Stimulated activated CD4-positive, alpha-beta T cell treated with anti-CD3 and anti-CD28 coated beads, Interleukin-4, amount 100 ng/mL, for 24 hours (primary cell): ENCODE data around the gene INSR.

Experiments
- DNase-seq: peaks from one replicate; pipeline ENCODE4 v3.0.0-alpha.2; 2020

Gene INSR

DNA sequence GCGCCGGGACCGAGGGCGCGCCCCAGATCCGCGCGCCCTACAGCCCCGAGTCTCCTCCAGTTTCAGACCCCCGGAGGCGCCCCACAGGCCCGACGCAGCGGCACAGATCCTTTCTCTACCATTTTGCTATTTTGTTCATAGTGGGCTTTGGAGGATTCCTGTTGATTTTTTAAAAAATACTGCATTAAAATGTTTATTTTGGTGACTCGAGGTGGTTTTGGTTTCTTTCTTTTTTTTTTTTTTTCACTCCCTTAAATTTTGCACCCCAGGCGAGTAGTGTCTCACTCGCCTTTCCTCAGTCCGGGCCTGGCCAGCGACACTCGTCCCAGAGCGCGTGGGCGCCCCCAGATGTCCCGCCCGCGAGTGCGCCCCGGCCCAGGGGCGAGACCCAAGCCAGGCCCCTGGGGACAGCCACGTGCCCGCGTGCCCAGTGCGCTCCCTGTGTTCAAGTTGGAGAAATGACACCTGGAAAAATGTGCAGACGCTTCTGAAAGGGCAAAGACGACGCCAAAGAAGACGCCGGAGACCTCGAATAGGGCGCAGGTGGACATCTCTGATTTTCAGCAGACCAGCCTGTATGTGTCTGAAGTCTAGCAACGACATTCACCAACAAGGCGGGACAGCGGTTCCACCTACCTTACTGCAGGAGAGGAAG, 471 bp upstream of the INSR start:
- peak; percentile 7 for DNase-seq

DNA sequence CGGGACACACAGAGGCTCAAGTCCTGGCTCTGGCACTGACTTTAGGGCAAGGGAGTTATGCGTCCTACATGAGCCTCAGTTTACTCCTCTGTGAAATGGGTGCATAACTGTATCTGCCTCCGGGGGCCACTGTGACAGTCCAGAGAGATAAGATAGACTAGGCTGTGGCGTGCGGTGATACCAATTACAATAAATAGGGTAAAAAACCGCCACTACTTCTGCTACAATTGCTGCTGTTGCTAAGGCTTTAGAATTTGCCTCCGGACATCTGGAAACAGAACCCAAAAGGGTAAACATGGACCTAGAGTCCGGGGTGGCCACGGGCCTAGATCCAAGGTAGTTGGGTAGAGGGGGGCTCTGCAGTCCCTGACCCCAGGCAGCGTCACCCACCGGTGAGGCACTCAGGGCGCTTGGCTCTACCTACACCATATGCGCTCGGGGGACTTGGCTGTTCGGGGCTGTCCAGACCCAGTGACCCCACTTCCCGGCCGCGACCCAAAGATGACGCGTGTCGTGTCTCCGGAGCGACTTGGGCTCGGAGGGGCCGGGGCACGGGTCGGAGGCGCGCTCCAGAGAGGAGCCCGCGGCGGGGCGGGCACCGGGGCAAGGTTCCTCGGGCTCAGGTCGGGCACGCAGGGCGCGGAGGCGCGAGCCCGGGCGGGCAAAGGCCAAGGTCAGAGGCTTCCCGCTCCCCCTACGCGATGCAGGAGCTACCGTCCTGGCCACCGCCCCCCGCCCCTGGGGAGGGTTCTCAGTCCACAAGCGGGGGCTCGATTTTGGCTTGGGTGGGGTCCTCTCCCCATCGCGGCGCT, 1.1 kb downstream of the INSR start:
- no peak for DNase-seq

DNA sequence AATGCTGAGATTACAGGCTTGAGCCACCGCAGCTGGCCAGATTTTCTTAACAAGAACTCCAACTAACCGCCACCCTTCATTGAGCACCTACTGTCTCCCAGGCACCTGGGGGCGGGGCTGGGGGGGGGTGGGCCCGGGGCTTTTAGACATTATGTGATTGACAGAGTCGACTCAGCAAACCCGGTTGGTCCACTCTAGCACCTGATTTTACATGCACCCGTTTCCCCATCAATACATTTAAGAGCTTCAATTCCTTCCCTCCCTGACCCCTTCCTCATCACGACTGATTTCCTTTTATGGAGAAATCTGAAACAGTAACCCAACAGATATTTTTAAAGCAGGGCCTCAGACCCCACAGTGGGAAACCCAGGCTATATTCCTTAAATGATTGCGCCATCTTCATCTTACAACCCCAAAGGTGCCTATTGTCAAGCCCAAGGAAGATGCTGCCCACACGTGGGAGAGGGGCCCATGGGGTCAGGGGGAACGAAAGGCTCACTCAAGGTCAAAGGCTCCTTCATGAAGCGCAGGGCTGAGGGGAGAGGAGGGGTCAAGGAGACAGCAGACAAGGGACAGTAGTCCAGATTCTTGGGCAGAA, 1.8 kb downstream of the INSR start:
- DNase-seq, result no peak

DNA sequence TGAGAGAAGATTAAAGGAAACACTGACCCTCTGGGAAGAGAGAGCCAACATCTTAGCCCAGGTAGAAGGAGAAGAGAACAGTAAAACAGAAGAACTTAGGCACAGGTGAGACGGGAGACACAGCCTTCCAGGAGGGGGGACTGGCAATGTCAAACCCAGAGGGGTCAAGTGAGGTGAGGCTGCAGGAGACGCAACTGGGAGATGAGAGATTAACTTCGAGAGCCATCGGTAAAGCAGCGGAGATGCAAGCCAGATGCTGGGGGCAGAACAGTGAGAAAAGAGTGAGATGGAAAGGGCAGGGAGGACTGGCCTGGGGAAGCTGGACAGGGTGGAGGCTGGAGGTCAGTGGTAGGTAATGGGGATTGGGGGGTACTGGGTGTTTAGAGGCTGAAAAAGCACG, 5.2 kb downstream of the INSR start:
- DNase-seq, result no peak

DNA sequence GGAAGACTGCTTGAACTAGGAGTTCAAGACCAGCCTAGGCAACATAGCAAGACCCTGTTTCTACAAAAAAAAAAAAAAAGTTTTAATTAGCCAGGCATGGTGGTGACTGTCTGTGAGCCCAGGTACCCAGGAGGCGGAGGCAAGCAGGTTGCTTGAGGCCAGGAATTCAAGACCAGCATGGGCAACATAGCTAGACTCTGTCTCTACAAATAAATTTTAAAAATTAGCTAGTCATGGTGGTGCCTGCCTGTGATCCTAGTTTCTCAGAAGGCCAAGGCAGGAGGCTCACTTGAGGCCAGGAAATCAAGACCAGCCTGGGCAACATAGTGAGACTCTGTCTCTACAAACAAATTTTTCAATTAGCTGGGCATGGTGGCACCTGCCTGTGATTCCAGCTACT, 6.1 kb downstream of the INSR start:
- DNase-seq, result no peak

DNA sequence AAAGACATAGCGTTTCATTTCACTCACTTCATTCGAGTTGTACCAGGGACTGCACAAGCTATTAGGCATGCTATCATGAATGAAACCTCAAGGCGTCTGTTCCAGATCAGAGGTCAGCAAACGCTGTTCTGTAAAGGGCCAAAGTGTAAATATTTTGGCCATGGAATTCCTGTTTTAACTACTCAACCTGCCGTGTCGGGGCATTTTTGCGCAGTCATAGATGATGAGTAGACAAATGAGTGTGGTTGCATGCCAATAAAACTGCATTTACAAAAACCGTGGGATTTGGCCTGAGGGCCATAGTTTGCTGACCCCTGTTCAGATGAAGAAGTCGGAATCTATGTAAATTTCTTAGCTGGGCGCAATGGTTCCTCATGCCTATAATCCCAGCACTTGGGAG, 6.5 kb downstream of the INSR start:
- DNase-seq, result no peak

DNA sequence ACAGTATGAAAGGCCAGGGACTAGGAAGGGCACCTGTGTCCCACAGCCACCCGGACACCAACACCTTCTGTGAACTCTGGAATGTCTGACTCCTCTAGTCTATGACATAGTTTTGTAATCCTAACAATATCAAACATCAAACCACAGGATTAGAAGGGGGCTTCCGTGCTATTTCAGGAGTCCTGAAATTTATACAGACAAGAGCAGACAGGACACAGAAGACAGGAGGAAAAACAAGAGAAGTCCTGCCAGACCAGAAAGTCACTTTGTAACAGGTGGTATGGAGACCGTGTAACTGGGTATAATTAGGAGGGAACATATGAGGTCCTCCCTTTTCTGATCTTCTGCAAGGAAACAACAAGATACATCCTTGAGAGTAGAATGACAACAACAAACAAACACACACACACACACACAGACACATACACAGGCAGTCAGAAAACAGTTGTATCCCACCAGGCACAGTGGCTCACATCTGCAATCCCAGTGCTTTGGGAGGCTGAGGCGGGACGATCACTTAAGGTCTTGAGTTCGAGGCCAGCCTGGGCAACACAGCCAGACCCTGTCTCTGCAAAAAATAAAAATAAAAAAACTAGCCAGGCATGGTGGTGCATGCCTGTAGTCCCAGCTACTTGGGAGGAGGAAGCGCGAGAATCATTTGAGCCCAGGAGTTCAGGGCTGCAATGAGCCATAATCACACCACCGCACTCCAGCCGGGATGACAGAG, 13.1 kb downstream of the INSR start:
- no peak for DNase-seq

DNA sequence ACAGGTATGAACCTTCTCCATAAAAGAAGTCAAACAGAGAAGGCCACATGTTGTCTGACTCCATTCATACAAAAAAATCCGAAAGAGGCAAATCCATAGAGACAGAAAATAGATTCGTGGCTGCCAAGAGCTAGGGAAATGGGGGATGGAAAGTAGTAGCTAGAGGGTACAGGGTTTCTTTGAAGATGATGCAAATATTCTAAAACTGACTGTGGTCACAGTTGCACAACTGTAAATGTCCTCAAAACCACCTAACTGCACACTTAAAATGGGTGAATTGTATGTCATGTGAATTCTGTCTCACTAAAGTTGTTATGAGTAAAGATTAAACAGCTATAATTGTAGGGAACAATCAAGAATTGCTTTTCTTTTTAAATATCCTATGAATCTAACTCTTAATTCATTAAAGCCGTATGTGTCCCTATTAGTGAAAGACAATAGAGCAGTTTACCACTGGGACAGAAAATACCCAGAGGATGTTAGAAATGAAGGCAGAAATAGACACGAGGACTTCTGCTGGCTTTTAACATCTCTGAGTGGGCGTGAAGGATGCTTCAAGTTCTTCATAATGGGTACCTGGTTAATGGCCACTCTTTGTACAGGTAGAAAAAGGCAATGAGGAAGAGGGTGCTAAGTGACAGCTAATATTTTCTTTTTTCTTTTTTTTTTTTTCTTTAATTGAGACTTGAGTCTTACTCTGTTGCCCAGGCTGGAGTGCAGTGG, 21.2 kb downstream of the INSR start:
- no peak for DNase-seq

DNA sequence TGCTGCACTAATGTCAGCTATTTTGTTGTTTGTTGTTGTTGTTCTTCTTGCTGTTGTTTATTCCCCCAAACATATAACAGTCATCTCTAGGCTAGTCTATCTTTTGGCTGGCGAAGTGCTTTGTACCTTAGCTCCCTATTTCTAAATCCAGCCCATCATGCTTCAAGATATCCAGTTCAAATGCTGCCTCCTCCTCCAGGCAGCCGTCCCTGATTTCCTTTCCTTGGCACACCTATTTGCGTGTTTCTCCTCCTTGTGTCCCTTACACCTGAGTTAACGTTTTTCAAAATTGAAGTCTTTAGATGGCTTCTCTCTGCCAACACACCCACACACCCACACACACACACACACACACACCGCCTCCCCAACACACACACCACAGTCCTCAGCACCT, 25.5 kb downstream of the INSR start:
- DNase-seq, result no peak

DNA sequence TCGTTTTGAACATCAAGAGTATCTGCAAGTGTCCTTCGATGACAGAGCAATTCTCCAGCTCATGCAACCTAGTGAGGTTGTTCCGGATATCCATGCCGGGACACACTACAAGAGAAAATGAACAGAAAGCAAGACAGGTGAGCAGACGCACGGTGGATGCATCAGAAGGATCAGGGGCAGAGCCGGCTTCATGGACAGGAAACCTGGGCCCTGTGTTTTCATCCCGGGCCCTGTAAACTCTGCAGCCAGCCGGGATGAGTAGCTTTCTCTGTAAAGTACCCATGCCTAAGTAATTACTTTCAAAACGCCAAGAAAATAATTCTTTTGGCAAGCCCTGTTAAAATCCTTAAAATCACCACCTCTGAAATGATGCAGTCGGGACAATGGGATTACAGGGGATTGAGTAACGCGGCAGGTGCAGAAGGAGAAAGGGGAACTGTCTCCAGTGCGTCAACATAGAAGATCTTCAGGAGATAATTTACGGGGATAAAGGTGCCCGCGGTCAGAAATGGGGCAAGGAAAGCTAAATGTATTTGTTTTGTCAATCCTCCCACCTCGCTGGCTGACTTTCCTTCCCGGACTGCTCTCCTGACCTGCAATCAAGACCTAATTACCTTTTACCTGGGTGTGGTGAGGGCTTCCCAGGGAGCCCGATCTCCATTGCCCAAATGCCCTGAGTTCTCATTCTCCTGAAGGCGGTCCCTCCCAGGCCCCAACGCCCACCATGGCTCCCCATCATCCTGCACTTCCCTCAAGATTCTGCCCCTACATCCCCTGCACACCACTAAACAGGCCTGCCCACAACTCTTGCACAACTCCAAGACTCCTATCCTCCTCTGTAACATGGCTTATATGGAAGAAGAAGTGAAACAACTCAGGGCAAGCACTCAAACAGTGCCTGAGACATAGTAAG, 26.2 kb downstream of the INSR start:
- DNase-seq, result no peak

DNA sequence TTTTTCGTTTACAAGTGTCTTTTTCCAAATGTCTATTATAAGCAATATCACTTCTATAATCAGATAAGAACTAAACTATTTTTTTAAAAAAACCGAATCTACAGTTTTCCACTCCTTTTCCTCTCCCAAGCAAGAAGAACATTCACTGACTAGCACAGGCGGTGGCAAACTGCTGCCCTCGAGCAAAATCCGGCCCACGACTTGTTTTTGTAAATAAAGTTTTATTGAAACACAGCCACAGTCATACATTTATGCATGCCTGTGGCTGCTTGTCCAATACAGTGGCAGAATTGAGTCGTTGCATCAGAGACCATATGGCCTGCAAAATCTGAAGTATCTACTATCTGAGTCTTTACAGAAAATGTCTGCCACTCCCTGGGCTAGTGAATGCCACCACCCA, 27.4 kb downstream of the INSR start:
- DNase-seq, result no peak

DNA sequence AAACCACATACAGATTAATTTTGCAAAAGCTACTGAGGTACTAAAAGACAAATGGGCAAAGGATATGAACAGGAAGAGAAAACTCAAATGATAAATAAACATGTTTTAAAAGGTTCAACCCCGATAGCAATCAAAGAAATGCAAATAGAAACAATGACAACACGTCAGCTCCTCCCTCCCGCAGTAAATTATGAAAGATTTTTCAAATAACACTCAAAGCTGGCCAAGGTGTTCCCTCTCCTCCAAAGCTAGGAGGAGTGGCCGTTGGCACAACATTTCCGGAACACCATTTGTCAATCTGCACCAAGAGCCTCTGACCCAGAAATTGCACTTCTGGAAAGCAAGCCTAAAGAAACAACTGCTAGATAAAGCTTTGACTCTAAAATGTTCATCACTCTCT, 28.3 kb downstream of the INSR start:
- no peak for DNase-seq

DNA sequence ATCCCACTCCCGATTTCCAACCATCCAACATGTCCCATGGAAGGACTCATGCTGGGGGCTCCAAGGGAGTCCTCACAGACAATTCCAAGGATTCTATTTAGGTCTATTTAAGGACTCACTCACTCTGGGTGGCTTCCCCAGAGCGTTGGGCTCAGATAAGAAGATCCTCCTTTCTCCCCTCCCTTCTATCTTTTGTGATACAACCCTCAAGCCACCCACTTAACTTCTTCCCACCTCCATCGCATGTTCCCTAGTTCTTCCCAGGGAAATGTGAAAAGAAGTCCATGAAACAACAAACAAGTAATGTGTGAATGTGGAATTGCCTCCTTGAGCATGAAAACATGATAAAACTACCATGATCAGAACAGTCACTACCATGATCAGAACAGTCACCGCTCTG, 29.4 kb downstream of the INSR start:
- no peak for DNase-seq

DNA sequence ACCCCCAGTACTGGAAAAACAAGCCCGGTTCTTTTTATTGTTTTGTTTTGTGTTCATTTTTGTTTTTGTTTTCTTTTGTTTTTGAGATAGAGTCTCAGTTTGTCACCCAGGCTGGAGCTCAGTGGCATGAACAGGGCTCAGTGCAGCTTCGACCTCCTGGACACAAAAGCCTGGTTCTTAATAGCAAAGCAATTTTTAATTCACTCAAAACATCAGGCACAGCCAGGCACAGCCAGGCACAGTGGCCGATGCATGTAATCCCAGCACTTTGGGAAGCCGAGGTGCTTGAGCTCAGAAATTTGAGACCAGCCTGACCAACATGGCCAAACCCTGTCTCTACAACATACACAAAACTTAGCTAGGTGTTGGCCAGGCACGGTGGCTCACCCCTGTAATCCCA, 30.7 kb downstream of the INSR start:
- DNase-seq, result no peak

DNA sequence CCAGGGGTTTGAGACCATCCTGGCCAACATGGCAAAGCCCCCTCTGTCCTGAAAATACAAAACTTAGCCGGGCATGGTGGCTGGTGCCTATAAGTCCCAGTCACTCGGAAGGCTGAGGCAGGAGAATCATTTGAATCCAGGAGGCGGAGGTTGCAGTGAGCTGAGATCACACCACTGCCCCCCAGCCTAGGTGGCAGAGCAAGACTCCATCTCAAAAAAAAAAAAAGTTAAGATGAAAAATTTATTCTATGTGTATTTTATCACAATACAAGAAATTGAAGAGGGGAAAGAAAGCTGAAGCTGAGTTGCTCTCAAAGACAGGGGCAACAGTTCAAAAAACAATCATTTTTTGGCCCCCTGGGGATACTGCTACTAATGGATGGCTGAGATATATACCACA, 31.1 kb downstream of the INSR start:
- no peak for DNase-seq

DNA sequence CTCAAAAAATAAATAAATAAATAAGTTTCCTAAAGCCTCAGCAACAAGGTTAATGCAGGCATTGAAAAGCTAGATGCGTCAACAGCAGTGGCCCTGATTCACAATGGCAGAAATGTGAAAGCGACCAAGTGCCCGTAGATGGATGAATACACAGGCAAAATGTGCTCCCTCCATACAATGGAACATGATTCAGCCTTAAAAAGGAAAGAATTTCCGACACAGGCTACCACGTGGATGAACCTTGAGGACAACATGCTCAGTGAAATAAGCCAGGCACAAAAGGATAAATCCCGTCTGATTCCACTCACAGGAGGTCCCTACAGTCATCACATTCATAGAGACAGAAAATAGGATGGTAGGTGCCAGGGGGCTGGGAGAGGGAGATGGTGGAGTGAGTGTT, 31.7 kb downstream of the INSR start:
- no peak for DNase-seq

DNA sequence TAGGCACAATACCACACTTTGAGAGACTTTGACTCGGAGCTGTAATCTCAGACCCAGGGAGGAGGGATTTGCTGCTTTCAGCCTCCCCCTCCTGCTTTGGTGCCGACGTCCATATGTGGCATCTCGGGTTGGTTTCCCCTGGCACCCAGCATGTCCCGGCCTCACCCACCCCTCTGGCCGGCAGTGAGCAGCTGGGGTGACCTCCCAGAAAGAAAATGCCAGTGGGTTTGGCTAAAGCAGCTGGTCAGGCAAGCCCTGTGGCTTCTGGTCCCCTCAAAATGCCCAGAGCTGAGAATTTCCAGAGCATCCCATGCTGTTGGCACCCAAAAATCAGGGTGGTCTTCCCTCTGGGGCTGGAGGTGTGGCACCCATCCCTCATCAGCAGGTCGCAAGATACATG, 34.1 kb downstream of the INSR start:
- no peak for DNase-seq

DNA sequence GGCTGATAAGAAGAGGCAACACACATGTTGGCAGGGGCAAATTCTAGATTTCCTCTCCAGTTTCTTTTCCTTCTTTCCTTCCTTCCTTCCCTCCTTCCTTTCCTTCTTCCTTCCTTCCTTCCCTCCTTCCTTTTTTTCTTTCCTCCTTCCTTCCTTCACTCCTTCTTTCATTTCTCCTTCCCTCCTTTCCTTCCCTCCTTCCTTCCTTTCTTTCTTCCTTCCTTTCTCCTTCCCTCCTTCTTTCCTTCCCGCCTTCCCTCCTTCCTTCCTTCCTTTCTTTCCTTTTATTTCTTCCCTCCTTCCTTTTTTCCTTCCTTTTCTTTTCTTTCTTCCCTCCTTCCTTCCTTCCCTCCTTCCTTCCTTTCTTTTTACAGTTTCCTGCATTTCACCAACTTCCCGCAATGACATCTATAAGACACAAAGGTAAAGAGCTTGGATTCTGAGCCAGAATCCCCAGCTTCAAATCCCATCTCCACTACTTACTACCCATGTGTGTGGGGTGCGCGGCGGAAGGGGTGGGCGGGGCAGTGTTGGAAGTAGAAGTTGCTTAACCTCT, 35.3 kb downstream of the INSR start:
- no peak for DNase-seq

DNA sequence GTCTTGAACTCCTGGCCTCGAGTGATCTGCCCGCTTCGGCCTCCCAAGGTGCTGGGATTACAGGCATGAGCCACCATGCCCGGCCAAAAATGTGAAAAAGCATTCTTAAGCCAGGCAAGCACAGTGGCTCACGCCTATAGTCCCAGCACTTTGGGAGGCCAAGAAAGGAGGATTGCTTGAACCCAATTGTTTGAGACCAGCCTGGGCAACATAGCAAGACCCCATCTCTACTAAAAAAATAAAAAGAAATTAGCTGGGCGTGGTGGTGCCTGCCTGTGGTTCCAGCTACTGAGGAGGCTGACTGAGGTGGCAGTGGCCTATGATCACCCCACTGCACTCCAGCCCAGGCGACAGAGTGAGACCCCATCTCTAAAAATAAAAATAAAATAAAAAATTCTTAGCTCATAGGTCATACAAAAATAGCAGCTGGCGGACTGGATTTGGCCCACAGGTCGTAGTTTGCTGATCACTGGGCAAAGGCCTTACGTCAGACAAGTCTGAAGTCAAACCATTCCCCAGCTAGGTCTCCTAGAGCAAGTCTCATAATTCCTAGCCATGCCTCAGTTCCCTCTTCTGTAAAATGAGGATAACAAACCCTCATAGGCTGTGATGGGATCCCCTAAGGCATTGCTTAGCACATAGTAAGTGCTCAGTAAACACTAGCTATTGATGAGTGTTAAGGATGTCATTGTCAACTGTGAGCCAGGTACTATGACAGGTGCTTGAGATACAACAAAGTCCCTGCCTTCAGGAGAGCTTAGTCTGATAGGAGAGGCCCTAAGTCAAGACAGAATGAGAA, 36.0 kb downstream of the INSR start:
- DNase-seq, result no peak

DNA sequence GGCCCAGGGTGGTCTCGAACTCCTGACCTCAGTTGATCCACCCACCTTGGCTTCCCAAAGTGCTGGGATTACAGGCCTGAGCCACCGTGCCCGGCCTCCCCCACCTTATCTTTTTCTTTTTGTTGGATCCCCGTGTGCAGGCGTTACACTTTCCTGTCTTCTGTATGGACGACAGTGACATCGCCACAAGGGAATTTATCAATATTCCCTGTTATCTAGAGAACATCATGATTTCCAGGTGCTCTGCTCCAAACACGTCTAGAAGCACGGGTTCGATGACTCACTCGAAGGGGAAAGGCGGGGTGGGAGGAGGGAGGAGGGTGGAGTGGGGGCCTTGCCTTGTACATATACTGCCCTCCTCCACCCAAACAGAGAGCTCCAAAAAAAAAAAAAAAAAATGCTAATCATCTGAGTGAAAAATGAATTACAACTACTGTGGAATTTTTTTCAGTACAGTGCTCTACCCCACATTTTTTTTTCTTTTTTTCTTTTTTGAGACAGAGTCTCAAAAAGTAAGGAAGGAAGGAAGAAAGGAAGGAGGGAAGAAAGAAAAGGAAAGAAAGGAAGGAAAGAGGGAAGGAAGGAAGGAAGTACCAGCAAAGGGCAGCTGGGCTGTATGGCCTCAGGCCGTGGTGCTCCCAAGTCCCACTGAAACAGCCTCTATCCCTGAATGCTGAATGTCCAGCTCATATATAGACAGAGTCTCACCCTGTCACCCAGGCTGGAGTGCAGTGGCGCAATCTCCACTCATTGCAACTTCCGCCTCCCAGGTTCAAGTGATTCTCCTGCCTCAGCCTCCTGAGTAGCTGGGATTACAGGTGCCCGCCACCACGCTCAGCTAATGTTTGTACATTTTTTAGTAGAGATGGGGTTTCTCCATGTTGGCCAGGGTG, 36.8 kb downstream of the INSR start:
- DNase-seq, result no peak
